CMK (cell line): Measurements from ENCODE around the gene MCM7.
"Not testable (repeated sequence)": the region's sequence is repeated elsewhere in the genome, so short reads cannot be mapped to it uniquely, and the experiment has no call there.

Experiments used
- DNase-seq: peaks from one replicate; pipeline ENCODE4 v3.0.0-alpha.2; 2010; ENCODE audit warnings: low read depth

The MCM7 gene

GRCh38 chr7:100101016-100101862 is at the start of gene MCM7, which contains the start of gene AP4M1:
Gene MCM7, minus strand, starts transcription at chr7:100101397. Its CDS starts 103 bp downstream, at chr7:100101294.
Gene AP4M1, plus strand, starts transcription at chr7:100101643. Its CDS starts 72 bp downstream, at chr7:100101715.
- DNase-seq = peak; percentile 94

DNA sequence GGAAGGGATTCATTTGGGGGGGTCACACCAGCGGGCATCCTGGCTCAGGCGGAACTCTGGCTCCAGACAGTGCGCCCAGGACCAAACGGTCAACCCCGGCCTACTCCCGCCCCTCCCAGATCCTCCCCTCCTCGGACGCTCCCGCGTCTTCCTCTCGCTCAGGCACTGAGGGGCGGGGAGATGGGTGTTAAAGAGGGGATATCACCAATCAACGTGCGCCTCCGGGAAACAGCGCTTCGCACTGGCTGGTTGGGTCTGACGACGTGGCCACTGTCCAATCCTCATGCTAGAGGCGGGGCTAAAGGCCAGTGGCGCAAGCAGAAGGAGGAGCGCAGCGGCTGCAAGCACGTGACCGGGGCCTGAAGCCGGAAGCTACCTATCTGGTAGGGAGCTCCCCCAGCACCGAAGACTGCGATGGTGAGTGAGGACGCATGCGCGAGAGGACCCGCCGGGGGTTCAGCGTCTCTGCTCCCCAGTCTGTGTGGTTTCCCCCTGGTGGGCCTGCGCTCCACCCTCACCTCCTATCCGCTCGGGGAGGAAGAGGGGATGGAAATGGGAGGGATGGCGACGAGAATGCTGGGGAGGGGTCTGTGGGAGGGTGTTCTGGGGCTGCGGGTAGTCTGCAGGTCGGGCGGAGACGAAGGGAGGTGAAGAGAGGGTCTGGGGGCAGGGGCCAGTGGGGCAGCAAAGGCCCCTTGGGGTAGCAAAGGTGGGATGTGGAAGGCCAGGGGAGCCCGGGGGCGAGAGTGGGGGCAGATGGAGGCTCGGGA is 47.5 kb upstream of the MCM7 start, which contains the start of gene LAMTOR4:
Gene LAMTOR4 (plus strand): TSS at position 360 of the 770 bp plus-strand sequence. CDS start 55 bp downstream, at position 415.
- DNase-seq = peak; percentile 99

DNA sequence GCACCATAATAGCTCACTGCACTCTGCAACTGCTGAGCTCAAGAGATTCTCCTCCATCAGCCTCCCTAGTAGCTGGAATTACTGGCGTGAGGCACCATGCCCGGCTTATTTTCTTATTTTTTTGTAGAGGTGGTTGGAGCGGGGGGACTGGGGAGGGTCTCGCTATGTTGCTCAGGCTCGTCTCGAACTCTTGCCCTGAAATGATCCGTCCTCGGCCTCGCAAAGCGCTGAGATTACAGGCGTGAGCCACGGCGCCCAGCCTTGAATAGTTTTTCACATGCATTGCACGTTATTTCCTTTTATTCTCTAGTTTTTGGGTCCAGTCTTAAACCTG is 47.0 kb upstream of the MCM7 start:
- no peak for DNase-seq

DNA sequence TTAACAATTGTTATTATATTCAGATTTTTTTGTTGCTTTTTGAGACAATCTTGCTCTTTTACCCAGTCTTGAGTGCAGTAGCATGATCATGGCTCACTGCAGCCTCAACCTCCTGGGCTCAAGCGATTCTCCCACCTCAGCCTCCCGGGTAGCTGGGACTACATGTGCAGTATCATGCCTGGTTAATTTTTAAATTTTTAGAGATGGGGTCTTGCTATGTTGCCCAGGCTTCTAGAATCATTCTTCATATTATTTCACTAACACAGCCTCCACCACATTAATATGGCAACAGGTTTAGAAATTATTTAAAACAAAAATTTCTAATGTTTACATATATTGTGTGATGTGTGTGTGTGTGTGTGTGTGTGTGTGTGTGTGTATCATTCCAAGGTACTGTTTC is 46.1 kb upstream of the MCM7 start:
- DNase-seq = no peak

DNA sequence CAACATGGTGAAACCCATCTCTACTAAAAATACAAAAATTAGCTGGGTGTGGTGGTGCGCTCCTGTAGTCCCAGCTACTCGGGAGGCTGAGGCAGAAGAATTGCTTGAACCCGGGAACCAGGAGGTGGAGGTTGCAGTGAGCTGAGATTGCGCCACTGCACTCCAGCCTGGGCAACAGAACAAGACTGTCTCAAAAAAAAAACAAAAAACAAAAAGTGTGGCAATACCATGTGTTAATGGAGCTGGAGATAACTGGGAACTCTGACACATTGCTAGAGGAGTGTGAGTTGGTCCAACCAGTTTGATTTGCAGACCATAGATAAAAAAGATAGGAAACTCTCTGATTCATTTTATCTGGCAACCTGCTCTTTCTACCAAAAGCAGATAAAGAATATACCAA is 45.2 kb upstream of the MCM7 start:
- DNase-seq = not testable (repeated sequence)

GRCh38 chr7:100142461-100142860 is 41.3 kb upstream of the MCM7 start:
- no peak for DNase-seq

- DNase-seq = no peak
These were observed 40.4 kb upstream of the MCM7 start for GRCh38 chr7:100141555-100141949.

DNA sequence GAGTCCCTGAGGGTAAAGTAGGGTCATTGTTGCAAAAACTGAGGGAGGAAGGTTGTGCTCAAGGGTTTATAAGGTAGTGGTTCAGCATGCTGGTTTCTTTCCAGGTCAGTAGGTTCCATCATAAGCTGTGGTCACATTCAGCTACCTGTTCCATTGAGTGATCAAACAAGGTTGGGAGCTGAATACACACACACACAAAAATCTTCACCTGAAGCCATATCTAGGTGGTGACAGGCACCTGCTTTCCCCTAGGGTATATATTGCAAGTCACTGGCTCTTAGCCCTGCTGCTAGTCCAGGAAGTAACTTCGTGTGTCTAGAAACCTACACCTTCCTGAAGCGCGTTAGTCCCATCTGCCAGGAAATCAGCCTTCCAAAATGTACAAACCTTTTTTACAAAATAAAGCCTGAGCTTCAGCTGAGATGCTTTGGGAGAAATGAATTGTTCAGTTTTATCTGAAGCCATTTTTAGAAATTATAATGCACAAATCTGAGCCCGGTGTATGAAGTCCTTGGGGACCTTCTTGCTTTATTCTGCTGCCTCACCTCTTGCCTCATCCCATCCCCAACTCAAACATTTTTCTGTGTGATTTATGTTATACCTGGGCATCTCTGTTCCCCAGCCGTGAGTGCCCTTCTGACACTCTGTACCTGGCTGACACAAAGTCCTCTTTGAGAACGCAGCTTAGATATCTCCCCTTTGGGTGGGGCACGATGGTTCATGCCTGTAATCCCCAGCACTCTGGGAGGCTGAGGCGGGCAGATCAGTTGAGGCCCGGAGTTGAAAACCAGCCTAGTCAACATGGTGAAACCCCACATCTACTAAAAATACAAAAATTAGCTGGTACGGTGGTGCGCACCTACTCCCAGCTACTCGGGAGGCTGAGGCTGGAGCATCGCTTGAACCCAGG is 36.9 kb upstream of the MCM7 start:
- DNase-seq = no peak

DNA sequence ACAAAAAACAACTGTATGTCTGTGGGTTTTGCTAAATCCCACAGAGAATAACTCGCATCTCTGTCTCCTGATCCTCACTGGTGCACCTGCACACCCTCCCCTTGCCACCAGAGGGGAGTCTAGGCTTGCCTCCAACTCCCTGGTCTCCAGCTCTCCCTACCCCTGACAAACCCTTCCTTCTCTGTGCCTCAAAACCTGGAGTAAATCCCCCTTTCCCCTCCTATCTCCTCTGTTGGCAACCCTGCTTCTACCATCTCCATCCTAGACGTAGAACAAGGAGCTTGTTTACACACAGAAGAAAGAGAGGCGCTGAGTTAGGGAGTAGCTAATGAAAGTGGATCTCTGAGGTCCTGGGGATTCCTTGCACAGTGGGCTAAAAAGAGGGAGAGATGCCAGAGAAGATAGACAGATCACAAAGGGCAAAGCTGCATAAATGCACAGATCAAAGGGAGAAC is 31.5 kb upstream of the MCM7 start:
- no peak for DNase-seq

- DNase-seq = no peak
These were observed 30.9 kb upstream of the MCM7 start for GRCh38 chr7:100132126-100132525.

DNA sequence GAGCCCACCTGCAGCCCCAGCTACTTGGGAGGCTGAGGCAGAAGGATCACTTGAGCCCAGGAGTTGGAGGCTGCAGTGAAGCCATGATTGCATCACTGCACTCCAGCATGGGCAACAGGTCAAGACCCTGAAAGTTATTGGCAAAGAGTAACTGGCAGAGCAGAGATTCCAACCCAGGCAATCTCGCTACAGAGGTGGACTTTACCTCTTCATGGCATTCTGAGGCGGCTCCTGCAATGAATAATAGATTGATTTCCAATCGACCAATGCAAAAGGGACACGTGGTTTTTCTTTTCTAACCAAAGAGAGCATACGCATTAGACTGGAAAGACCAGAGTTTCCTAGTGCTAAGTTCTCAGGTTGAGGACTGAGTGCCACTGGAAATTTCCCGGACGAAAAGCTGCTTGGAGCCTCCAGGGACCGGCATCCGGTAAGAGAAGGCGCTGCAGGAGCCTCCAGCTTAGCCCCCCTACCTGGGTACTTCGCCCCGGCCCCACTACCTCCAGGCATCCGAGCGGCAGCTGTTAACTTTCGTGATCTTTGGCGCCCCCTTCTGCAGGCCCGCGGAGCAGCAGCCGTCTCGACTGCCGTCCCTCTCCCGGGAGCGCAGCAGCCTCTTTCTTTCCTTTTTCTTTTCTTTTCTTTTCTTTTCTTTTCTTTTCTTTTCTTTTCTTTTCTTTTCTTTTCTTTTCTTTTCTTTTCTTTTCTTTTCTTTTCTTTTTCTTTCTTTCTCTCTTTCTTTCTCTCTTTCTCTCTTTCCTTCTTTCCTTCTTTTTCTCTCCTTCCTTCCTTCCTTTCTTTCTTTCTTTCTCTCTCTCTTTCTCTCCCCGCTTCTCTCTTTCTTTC is 29.6 kb upstream of the MCM7 start:
- peak; percentile 47 for DNase-seq

DNA sequence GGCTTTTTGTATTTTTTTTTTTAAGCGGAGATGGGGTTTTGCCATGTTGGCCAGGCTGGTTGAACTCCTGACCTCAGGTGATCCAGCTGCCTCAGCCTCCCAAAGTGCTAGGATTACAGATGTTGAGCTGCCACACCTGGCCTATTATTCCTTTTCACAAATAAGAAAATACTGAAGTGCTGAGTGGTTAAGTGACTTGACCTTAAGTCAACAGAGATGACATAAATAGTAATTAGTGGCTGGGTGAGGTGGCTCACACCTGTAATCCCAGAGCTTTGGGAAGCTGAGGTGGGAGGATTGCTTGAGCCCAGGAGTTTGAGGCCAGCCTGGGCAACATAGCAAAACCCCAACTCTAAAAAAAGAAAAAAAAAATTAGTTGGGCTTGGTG is 29.0 kb upstream of the MCM7 start:
- not testable (repeated sequence) for DNase-seq

- DNase-seq = no peak
These were observed 27.4 kb upstream of the MCM7 start for GRCh38 chr7:100128637-100128963.

GRCh38 chr7:100127866-100128636 is 26.9 kb upstream of the MCM7 start:
- DNase-seq = no peak

GRCh38 chr7:100126931-100127865 is 26.0 kb upstream of the MCM7 start, which contains the start of gene MBLAC1:
Gene MBLAC1, plus strand, starts transcription at chr7:100126967. Its CDS starts 429 bp downstream, at chr7:100127396.
- peak; percentile 83 for DNase-seq

GRCh38 chr7:100126239-100126930 is 25.2 kb upstream of the MCM7 start:
- DNase-seq = no peak

GRCh38 chr7:100124301-100125230 is 23.4 kb upstream of the MCM7 start:
- DNase-seq = no peak
